ENCODE results near the gene FBXW5.

FBXW5 gene

DNA sequence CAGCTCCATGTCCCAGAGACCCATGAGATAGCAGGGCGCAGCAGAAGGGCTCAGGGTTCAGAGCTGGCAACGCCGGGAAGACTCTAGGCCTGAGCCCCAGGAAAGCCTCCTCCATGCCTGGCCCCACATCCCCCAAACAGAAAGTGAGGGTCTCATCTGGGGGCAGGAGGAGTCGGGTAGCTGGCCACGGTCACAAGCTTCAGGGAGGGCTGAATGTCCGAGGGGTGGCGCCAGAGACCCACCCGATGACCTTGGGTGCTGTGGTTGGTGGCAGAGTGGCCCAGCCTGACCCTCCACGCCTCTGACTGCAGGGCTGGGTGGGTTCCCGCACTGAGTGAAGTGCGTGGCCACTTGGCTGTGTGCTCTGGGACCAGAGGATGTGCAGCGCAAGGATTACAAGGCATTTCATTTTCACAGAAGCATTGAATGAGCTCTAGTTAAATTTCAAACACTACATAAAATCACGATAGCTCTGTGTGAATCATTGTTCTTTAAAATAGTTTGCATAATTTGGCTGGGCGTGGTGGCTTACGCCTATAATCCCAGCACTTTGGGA lies 3.5 kb upstream of the FBXW5 start:
- no peak for DNase-seq (ENCODE audit: low read depth)

DNA sequence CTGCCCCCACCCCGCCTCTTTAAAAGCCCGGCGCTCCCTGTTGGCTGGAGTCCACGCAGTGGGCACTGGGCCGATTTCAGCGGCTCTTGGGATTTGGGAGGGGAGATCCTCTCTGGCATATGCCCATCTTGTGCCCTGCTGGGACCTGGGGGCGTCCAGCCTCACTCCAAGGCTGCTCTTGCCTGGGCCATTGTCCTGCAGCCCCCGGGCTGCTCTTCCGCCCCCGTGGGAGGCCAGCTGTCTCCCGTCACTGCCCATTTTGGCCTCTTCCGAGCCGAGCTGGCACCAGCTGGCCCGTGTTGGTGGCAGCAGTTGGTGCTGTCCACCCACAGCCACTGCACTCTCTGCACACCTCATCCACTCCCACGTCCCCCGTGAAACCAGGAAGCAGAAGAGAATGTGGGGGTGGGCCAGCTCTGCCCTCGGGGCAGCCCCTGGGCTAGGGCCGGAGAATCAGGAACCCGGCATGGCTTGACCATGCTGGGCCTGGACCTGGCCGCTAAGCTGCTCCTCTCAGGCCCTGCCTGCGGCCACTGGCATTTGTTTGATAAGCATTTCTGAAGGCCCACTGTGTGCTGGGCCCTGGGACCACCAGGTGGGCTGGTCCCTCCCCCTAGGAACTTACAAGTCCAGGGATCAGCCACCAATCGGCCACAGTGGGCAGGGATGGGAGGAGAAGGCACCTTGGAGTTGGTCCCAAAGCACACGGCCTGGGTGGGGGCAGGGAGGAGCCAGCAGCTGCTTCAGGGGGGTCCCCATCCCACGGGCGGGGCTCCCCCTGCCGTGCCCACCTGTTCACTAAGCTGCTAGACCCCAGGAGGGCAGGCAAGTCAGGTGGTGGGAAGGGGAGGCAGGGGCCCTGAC lies 2.7 kb upstream of the FBXW5 start:
- no peak for DNase-seq (ENCODE audit: low read depth)

DNA sequence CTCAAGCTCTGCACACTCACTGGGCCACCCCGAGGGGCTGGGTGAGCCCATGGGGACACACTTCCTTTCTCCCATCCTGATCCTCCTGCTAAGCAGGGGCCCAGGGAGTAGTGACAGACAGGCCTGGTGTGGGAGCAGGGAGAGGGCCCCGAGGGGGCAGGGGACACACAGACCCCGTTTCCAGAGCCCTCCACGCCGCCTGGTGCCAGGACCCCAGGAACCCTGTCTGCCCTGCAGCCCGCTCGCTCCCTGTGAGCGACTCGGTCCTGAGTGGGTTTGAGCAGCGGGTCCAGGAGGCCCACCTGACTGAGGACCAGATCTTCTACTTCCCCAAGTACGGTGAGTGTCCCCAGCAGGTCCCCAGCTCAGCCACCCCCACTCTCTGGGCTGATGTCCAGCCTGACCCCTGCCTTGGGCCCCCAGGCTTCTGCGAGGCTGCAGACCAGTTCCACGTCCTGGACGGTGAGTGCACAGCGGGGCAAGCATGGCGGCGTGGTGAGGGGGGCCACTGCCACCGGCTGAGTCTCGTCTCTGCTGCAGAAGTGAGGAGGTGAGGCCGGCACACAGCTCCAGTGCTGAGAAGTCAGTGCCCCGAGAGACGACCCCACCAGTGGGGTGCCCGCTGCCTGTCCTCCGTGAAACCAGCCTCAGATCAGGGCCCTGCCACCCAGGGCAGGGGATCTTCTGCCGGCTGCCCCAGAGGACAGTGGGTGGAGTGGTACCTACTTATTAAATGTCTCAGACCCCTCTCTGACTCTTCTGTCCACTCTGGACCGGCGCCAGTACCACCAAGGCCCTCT lies 1.9 kb upstream of the FBXW5 start:
- no peak for DNase-seq (ENCODE audit: low read depth)

DNA sequence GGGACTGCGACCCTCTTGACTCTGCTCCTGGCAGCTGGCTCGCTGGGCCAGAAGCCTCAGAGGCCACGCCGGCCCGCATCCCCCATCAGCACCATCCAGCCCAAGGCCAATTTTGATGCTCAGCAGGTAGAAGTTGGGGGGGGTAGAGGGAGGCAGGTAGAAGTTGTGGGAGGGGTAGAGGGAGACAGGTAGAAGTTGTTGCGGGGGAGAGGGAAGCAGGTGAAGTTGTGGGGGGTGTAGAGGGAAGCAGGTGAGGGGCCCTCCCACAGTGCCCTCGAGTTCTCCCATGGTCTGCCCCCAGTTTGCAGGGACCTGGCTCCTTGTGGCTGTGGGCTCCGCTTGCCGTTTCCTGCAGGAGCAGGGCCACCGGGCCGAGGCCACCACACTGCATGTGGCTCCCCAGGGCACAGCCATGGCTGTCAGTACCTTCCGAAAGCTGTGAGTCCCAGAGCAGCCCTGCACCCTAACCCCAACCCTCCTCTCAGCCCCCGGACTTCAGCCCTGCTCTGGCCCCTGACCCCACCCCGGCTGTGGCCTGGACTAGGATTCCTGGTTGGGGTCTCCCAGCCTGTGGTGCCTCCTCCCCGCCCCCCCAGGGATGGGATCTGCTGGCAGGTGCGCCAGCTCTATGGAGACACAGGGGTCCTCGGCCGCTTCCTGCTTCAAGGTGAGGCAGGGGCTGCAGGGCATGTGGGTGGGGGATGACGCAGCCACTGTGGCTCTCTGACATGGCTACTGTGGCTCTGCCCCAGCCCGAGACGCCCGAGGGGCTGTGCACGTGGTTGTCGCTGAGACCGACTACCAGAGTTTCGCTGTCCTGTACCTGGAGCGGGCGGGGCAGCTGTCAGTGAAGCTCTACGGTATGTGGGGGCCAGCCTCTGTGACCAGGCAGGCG lies 1.0 kb upstream of the FBXW5 start:
- DNase-seq (ENCODE audit: low read depth) = no peak

DNA sequence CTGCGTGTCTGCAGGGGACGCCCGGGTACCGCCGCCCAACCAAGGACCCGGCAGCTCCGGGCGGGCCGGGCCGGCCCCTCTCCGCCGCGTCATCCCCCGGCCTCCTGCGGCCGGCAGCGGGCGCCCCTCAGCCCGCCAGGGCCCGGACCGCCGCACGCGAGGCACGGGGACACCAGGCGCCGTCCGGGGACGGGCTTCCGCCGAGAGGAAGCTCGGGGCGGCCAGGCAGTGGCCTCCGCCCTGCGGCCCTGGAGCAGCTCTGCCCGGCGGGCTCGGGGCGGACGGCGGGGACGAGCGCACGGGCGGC lies 373 bp downstream of the FBXW5 start:
- DNase-seq (ENCODE audit: low read depth) = no peak

DNA sequence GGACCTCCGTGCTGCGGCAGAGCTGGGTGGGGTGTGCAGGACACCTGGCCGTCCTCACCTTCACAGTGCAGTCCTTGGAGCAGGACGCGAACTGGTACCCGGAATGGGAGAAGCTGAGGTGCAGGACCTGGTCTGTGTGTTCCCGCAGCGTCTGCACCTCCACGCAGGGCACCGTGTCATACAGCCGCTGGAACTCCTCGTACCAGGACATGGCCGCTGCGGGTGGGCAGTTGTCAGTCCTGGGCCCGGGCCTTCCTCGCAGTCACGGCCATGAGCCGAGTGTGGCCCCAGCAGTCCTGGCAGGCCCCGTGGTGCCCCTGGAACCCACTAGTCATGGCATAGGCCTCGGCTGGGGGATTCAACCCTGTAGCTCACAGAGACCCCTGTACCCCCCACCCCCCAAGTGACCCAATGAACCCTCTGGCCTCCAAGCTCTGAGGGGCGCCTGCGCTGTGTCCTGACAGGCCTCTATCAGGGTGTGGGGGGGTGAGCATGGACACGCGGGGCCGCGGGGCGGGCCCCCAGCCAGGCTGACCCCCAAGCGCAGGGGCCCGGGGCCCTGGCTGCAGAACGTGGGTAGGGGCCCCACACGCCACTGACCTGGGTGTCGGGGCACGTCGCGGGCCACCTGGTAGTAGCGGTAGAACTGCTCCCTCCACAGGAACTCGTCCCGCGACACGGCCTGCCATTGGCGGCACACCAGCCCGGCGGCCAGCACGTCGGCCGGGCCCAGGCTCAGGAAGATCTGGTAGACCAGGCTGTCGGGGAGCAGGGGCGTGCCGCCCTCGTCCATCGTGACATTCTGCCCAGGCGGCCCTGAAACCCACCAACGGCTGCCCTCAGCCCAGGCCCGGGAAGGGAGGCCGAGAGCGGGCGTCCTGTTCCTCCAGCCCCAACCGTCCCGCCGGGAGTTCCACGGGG lies 987 bp downstream of the FBXW5 start:
- peak; percentile 37 for DNase-seq (ENCODE audit: low read depth)

DNA sequence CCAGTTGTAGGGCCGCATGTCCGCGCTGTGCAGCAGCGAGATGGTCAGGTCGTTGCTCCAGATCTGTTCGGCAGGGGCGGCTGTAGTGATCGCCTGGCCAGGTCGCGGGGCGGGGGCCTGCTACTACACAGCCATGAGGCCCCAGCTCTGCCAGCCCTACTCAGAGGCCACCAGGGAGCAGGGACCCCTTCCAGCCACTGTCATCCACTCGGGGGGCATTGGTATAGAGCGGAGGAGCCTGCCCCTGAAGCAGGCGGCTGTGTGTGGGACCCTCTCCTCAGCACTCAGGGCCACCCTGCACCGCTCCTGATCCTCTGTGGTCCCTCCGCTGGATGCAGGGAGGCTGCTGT lies 1.7 kb downstream of the FBXW5 start:
- no peak for DNase-seq (ENCODE audit: low read depth)

DNA sequence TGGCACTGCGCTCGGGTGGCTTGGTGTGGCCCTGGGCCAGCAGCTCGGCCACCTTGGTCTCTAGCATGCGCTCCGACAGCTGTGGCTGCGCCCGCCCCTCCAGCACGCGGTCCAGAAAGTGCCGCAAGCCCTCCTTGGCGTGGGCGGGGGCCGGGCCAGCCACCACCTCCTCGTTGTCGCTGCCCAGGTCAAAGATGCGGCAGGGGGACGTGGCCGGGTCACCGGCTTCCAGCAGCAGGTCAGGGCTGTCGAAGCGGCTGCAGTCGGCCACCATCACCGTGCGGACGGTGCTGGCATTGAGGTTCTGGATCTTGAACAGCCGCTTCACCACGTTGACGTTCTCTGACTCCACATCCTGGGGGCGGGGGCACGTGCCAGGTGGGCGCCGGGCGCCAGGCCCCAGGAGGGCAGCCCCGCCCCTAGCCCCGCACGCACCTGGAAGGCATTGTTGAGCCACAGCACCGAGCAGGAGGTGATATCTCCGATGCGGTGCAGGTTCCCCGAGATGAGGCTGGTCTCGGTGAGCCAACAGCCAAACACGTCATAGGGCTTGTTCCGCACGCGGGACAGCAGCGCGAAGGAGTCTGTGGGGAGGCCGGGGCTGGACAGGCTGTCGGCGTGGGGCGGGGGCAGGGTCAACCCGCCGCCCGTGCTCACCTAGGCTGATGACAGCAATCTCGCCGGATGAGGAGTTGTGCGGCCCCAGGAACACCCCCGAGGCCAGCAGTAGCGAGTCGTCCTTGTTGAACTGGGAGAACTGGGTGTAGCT lies 2.2 kb downstream of the FBXW5 start:
- DNase-seq (ENCODE audit: low read depth) = no peak

DNA sequence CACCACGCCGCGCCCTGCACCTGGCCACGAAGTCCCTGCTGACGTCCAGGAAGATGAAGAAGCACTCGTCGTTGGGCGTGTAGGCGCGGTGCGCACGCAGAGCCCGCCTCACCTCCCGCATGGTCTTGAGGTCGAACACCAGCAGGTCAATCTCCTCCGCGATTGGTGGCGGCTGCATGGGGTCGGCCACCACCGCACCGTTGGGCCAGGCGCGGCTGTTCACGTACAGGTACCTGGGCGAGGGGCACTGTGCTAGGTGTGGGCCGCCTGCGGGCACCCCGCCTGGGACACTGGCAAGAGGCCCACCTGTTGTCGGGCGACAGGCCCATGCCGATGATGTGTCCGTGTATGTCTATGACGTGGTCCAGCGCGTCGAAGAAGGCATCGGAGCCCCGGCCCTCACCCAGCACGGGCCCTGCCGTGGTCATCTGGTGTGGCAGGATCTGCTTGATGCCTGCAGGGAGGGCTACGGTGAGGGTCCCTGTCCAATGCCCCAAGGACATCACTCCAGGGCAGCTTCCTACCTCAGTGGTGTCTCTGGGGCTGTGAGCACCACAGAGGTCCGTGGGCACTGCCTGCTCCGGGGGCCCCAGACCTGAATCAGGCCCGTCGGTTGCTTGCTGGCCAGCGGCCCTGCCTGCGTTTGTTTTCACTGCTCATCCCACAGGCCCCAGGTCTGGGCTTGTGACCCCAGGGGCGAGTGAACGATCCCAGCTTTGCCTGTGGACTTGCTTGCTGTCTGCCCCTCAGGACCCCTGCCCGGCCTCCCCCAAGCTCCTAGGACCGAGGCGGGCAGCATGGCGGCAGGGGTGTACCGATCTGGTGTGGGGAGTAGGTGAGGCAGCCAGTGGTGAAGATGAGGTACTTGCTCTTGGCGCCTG lies 3.1 kb downstream of the FBXW5 start:
- no peak for DNase-seq (ENCODE audit: low read depth)

DNA sequence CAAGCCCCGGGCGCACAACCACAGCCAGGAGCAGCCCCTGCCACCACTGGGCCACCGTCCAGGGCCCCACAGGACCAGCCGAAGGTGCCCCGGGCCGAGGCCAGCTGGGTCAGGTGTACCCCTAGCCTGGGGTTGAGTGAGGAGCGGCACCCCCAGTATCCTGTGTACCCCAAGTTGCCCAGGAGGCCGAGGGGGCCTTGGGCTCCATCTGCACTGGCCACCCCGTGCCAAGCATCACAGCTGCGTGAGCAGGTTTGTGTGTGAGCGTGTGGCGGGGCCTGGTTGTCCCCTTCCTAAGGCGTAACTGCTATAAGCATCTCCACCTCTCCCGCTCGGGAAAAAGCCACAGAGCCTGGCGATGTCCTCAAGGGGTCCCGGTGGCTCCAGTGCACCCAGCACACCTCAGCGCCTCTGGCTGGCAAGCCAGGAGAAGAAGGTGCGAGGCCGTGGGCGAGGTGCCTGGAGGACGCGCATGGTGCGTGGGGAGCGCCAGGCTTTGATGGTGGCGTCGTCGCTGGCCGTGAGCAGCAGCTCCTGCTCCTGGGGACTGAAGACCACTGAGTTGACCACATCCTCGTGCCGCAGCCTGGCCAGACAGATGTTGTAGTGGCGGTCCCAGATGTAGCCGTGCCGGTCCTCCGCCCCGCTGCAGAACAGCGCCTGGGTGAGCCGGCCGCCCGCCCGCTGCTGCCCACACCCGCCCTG lies 3.9 kb downstream of the FBXW5 start:
- DNase-seq (ENCODE audit: low read depth) = no peak

DNA sequence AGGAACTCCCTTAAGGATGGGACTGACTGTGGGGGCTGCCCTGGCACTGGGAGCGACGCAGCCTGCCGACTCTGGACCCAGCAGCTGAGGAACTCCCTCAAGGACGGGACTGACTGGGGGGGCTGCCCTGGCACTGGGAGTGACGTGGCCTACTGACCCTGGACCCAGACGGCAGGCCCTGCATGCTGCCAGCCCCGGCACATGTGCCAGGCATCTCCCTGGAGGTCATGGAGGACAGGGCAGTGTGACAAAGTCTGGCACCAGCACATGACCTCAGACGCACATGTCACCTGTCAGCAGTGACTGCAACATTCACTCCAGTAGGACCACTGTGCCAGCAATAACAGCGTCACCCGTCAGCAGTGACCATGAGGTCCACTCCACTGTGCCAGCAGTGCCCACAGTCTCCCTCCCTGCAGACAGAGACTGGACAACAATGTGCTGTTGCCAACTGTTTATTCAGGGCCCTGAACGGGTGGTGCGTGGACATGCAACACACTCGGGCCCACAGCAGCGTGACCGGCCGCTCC lies 4.5 kb downstream of the FBXW5 start:
- DNase-seq (ENCODE audit: low read depth) = no peak

DNA sequence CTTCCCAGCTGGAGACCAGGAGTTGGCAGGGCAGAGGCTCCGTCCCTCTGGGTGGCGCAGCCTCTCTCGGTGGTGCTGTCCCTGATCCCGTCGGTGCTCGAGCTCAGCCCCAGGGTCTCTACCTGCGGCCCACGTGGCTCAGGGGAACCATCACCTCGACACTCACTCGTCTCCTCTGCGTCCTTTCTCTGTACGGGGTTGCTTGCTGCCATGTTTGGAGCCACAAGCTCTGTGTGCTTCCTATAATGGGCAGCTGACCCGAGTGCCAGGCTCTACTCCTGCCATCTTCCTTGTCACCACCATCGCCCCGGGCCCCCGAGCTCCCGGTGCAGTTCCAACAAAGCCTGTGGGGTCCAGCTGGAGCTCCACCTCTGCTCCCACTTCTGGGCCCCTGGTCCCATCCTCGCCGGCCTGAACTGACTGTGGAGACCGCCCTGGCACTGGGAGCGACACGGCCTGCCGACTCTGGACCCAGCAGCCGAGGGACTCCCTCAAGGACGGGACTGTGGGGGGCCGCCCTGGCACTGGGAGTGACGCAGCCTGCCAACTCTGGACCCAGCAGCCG lies 5.0 kb downstream of the FBXW5 start:
- DNase-seq (ENCODE audit: low read depth) = no peak

DNA sequence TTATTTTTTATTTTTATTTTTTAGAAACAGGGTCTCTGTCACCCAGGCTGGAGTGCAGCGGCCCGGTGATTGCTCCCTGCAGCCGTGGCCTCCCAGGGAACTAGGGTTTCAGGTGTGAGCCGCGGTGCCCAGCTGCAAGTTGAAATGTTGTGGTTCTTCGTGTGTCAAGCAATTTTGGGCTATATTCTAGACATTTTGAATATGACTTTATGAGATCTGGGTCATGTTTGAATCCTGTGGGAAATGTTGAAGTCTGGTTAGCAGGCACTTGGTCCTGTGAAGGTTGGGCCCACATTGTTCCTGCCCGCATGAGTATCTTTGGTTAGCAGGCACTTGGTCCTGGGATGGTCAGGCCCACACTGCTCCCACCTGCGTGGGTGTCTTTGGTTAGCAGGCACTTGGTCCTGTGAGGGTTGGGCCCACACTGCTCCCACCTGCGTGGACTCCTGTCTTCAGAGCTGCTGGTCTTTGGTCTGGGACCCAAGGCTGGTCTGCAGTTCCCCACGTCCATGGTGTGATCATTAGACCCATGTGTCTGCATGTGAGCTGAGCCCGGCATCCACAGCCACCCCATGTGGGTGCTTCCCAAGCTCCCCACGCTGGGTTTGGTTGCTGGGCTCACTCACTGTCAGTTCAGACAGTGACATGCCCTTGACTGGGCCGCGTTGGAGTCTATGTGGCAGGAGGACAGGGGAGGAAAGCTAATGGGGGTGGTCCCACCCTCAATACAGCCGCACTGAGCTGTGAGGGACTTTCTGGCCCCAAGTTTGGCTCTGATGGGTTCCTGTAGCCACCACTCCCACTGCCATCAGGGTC lies 7.1 kb downstream of the FBXW5 start:
- DNase-seq (ENCODE audit: low read depth) = no peak

DNA sequence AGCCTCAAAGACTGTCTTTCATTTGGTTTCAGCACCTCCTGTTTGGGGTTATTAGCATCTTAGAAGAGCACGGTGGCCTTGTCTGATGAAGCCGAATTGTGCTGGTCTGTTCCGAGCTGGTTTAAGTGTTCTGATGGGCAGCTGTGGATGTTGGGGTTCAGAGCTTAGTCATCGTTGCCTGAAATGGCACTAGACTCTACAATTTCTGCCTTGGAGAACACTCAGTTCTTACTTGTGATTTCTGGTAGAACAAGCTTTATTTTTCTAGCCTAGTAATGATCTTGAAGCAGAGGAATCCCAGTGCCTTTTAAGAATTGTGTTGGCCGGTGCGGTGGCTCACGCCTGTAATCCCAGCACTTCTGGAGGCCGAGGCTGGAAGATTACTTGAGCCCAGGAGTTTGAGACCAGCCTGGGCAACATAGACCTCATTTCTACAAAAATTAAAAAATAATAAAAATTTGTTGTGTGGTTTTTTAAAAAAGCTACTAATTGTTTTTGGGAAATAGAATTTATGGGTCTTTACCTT lies 7.8 kb downstream of the FBXW5 start:
- DNase-seq (ENCODE audit: low read depth) = no peak

DNA sequence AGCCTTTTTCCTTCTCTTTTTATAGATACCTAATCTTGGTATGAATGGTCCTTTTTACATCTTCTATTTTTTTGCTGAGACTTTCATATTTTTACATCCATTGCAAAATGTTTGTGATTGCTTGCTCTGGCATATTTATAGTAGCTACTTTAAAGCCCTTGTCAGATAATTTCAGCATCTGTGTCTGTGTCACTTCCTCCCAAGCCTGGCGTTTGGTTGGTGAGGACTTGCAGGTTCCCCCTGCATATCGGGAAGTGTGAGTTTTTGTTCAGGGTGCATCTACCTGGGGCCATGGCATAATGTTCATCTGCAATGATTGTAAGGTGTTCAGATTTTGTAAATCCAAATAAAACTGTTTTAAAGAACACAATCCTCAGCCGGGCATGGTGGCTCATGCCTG lies 8.9 kb downstream of the FBXW5 start:
- no peak for DNase-seq (ENCODE audit: low read depth)

DNA sequence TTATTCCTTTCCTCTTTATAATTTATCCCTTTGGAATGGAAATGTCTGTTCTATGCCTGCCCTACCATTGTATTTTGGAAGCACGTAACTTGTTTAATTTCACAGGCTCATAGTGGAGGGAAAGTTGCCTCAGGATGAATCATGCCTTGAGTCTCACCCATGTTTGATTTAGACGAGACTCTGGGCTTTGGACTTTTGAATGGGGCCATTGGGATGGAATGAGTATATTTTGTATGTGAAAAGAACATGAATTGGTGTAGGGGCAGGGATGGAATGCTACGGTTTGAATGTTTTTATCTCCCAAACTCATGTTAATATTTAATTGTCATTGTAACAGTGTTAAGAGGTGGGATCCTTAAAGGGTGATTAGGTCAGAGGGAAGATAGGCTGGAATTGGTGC lies 10.3 kb downstream of the FBXW5 start:
- DNase-seq (ENCODE audit: low read depth) = no peak

DNA sequence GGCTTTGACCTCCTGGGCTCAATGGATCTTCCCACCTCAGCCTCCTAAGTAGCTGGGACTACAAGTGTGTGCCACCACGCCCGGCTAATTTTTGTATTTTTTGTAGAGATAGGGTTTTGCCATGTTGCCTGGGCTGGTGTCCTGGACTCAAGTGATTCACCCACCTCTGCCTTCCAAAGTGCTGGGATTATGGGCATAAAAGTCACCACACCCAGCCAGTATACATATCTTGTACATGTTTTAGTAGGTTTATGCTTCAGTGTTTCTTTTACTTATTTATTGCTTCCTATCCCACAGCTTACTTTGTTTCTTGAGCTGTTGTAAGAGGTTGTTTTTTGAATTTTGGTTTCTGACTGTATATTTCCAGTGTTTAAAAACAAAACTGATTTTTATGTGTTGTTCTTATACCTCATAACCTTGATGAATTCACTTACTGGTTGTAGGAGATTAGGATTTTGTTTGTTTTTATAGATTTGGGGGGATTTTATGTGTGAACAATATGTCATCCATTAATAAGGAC lies 12.9 kb downstream of the FBXW5 start:
- DNase-seq (ENCODE audit: low read depth) = no peak
